ENCODE results near the gene GZMB.

GRCh38 chr14:24639905-24640304 lies 5.9 kb upstream of the GZMB start:
- TF ChIP-seq RAD21 (IDR thresholded peaks at IDR 0.05; ENCODE audit: low read depth): no peak
- no peak for TF ChIP-seq ZFX (IDR thresholded peaks at IDR 0.05)
- no peak for TF ChIP-seq JUND (IDR thresholded peaks at IDR 0.05)
- TF ChIP-seq, protein P1, sequence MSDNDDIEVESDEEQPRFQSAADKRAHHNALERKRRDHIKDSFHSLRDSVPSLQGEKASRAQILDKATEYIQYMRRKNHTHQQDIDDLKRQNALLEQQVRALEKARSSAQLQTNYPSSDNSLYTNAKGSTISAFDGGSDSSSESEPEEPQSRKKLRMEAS (IDR thresholded peaks at IDR 0.05): no peak
- TF ChIP-seq POLR2A (IDR thresholded peaks at IDR 0.05; ENCODE audit: borderline replicate concordance, extremely low read depth, insufficient read depth, insufficient read length): no peak
- TF ChIP-seq CTCF (IDR thresholded peaks at IDR 0.05 in 2 of 3, conservative IDR thresholded peaks at IDR 0.05 in 1 of 3; ENCODE audit: borderline replicate concordance in 1 of 3, insufficient read depth in 1 of 3, low read depth in 2 of 3, low read length in 2 of 3): no peak
- TF ChIP-seq POLR2AphosphoS5 (IDR thresholded peaks at IDR 0.05; ENCODE audit: low read depth, low read length): no peak

Data from HCT116 (cell line).